ENCODE results near the gene KIF16B.
A peak's percentile ranks its signal among the peaks of the same experiment; 100 is the strongest.
"Not testable (repeated sequence)": the region's sequence is repeated elsewhere in the genome, so short reads cannot be mapped to it uniquely, and the experiment has no call there.

The KIF16B gene, protein sequence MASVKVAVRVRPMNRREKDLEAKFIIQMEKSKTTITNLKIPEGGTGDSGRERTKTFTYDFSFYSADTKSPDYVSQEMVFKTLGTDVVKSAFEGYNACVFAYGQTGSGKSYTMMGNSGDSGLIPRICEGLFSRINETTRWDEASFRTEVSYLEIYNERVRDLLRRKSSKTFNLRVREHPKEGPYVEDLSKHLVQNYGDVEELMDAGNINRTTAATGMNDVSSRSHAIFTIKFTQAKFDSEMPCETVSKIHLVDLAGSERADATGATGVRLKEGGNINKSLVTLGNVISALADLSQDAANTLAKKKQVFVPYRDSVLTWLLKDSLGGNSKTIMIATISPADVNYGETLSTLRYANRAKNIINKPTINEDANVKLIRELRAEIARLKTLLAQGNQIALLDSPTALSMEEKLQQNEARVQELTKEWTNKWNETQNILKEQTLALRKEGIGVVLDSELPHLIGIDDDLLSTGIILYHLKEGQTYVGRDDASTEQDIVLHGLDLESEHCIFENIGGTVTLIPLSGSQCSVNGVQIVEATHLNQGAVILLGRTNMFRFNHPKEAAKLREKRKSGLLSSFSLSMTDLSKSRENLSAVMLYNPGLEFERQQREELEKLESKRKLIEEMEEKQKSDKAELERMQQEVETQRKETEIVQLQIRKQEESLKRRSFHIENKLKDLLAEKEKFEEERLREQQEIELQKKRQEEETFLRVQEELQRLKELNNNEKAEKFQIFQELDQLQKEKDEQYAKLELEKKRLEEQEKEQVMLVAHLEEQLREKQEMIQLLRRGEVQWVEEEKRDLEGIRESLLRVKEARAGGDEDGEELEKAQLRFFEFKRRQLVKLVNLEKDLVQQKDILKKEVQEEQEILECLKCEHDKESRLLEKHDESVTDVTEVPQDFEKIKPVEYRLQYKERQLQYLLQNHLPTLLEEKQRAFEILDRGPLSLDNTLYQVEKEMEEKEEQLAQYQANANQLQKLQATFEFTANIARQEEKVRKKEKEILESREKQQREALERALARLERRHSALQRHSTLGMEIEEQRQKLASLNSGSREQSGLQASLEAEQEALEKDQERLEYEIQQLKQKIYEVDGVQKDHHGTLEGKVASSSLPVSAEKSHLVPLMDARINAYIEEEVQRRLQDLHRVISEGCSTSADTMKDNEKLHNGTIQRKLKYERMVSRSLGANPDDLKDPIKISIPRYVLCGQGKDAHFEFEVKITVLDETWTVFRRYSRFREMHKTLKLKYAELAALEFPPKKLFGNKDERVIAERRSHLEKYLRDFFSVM (N-terminal part only)

DNA sequence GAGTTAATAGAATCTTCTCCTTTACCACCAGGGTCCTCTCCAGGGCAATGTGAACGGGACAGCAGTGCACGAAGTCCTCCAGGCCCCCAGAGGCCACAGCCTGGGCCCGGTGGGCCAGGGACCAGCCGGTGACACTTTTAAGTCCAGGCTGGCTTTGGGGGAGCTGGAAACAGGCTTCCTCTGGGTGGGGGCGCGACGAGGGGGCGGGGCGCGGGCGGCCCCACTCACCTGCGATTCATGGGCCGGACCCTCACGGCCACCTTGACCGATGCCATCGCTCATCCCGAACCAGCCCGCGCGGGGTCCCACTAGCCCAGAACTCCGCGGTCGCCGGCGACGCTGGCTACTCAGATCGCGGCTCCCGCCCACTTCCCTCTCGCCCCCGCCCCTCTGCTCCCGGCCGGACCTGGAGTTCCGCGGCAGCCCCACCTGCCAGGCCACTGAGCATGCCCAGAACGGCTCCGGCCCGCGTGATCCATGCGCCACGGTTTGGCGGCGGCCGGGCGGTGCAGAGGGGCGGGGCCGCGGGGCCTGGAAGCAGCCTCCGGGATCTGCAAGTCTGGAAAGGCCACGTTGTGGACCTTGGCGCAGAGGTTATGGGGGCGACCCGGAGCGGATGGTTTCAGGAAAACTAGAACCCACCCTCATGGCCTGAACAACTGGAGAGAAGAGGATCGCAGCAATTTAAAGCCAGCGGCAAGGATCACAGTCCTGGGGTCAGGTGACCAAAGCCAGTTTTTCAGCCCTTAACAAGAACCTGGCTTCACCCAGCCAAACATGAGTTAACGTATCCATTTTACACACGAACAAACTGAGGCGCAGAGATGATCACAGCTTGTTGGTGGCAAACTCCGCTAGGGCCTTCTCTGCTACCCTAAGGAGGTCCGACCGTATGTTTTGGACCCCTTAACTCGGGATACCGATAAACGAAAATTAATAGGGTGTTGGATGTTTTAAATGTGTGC, at the start of gene KIF16B:
KIF16B (minus strand) TSS at position 448 of the 965 bp plus-strand sequence; CDS start at position 275, 173 bp downstream.
- DNase-seq: peak; percentile 88 to 90

DNA sequence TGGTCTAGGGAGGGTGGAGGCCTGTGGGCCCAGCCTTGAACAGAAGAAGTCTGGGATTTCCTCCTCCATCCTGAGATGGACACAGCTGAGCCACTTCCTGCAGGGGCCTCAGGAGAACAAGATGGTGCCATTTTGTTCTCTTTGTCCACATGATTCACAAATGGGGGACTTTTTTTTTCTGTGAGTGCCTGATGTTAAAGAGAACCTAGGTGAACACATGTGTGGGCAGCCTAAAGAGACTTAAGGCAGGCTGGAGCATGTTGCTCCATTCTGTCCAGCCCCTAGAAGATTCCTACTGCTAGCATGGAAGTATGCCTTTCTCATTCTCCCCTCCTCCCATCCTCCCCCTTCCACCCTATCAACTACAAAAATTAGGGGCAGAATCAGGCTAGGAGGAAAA, 49.3 kb upstream of the KIF16B start:
- DNase-seq: no peak

DNA sequence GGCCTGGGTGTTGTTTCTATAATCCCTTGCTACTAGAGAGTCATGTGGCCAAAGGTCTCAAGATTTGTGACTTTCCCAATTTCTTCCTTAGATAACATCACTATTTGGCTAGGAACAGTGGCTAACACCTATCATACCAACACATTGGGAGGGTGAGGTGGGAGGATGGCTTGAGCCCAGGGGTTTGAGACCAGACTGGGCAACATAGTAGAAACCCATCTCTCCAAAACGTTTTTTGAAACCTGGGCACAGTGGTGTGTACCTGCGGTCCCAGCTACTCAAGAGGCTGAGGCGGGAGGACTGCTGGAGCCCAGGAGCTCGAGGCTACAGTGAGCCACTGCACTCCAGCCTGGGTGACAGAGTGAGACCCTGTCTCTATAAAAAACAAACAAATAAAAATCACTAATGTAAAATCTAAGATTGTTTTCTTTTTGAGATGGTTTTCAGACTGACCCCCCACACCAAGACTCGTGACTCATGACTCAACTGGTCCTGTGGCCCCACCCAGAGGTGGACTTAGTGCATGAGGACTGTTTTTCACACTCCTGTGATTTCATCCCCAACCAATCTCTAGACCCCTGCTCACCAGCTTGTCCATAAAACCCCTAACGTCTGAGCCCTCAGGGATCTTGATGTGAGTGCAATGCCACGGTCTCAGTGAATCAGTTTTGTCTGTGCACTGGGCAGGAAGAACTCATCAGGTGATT, 48.3 kb upstream of the KIF16B start:
- no peak for DNase-seq

DNA sequence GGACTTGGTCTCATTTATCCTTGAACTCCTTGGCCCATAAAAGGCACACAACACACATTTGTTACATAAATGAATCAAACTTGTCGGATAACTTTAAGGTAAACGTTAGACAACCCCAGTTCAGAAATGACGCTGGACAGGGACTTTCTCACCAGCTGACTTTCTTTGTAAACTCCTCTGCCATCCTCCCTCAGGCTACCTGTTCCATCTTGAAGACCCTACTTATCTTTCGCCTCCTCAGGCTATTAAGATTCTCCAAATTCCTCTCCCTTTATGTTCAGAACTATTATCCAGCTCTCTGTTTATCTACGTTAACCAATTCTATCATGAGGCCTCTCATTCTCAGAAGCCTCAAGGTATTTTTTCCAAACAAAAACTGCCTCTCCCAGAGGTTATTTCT, 47.7 kb upstream of the KIF16B start:
- DNase-seq: no peak

DNA sequence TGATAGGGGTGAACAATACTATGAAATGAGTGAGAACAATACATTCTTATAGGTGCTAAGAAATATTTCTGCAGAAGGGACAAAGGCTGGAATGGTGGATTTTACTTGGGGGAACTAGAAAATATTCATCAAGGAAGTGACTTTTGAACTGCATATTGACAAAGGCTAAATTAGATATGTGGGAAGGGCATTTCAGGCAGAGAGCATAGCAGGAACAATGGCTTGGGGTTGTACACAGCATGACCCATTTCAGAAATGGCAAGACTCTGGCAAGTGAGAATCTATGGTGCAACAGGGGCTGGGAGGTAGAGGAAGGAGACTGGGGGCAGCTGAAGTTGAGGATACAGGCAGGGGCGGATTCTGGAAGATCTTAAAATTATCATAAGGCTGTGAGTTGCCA, 46.7 kb upstream of the KIF16B start:
- DNase-seq: no peak

DNA sequence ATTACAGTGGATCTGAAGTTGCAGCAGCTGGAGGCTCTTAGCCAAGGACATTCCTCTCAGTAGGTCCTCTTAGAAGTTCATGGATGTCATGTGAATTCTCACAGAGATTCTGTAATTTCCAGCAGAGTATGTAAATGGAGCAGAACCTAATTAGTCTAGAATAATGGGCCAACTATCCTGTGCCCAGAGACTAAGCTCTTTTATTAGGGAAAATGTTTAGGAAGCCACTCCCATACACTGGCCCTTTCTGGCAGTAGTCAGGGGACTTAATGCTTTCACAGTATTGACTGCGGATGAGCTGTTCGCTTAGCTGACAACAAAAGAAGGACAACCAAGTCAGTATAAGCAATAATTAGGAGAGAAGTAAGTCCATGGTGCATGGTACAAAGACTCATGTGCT, 43.8 kb upstream of the KIF16B start:
- DNase-seq: no peak

DNA sequence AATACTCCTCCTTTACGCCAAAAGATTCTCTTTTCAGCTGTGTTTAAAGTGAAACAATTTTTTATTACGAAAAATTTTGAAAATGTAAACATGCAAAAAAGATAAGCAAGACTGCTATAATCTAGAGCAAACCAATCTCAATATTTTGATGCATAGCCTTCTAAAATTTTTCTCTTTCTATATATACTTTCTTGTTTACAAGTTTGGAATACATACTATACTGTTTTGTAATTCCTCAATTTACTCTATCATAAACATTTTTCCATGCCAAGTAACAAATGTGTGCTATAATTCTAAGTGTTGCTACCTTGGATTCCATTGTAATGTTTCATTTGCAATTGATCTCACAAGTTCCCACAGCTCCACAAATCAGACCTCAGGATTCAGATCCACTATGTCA, 43.1 kb upstream of the KIF16B start:
- no peak for DNase-seq

DNA sequence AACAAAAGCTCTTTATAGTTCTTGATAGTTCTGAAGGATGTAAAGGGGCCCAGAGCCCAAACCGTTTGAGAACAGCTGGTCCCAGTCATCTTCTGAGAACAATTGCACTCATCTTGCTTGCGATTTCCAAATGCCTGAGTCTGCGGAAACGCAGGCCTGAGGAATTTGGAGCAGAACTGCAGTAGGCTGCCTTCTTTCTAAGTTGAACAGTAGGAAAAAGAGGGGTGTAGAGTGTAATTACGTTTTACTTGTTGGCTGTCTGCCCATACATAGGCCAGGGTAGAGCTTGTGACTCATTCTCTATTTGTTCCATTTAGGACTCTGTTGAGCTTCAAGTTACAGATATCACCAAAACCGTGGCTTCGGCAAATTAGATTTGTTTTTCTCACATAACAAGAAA, 42.0 kb upstream of the KIF16B start:
- DNase-seq: no peak

DNA sequence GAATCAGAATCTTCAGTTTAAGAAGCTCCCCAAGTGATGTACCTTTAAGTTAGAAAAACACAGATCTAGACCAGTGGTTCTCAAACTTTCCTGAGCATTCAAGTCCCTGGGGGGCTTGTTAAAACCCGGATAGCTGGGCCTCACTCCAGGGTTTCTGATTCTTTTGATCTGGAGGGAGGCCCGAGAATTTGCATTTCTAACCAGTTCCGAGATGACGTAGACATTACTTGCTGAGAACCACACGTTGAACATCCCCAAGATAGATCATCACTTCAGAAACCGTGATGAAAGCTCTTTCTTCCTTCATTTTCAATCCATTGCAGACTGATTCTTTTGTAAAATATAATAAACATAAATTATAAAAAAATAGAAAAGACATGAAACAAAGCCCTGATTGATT, 40.7 kb upstream of the KIF16B start:
- DNase-seq: no peak

DNA sequence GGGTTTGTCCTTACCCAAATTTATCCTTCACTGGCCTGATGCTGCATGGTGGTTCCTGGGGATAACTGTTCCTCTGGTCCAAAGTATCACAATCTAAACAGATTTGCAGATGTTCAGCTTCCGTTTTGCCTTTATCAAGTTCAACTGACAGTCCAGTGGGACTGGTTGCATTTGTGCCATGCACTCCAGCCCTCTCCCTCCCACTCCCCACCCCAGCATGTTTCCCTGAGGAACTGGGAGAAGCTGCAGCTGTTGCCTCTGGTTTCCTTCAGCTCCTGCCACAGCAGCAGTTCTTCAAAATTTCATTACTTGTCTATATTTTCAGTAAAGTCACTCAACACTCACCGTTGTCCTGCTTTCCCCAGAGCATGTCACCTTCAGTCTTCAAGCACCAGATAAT, 39.5 kb upstream of the KIF16B start:
- DNase-seq: no peak

DNA sequence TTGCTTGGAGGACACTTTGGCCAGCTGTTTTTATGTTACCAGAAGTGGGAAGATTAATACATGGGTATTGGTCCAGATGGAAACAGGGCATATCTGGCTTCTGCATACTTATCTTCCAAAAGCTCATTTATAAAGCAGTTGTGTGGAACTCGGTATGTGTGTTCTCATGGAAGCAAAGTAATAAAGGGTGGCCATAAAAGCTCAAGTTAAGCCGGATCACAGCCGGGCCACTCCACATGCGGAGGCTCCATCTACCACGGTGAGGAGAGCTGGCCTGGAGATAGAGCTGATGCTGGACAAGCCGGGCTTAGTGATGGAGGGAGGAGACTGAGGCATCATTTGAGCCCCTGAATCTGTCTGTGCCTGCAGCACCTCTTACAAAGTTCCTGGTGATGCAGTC, 38.6 kb upstream of the KIF16B start:
- DNase-seq: no peak

DNA sequence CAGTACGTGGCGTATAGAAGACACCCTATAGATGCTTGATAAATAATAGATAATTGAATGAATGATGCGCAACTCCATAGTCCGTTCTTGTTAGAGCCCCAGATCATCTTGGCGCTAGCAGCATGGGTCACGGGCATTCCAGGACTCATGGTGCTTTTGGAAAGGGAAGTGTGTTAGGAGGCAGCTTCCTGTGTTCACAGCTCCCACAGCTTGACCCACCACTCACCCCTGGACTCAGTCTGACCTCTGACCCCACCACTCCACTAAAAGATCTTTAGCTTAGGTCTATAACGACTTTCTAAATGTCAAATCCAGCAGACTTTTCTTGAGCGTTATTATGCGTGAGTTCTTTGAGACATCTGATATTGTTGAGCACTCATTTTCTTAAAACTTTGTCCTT, 35.8 kb upstream of the KIF16B start:
- DNase-seq: no peak

DNA sequence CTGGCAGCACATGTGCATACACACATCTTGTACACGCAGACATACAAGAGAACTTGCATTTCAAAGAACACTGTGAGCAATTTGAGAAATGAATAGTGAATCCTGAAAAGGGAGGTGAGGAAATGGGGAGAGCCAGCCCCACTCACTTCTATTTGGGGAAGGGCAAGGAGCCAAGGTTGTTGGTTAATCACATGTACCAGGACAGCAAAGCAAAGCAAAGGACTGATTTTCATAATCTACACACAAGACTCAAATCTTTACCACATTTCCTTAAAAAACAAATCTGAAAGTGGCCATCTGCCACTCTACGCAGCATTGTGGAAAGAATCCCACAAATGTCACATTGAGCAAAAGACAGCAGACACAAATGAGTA, 35.0 kb upstream of the KIF16B start:
- DNase-seq: no peak

DNA sequence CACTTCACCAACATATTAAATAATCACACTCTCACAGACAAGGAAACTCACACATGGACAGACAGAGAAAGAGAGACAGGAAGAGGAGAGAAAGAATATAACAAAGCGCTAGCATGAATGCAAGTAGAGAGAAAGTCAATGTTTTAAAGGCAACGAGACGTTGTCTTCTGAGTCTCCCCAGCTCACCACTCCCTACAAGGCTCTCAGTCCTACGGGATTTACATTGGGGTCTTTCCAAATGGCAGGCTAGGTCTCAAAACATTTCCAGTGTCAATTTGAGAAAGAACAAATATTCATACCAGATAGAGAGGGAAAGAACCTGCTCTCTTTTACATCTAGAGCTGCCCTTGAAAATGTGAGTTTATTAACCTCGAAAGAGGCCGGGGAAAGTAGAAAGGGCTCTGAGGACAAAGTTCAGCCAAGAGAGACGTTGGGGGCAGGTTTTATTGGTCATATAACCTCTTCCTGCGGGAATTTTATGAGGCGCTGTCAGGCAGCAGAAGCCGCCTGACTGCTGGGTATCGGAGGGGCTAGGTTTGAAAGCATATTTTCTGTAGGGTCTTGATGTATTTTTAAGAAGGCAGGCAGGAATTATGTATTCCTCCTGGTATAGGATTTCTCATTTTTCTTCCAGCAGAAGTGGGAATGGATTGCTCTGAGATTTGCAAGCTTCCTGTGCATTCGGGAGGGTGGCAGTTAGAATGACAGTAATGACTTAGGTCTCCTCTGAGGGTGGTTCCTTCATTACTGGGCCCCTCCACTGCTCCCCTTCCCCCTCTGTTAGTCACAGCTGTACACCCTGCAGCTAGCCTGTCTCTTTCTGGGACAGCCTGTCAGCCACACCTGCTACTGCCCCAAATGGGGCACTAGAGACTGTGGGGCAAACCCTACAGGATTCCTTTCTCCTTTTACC, 34.4 kb upstream of the KIF16B start:
- DNase-seq: no peak

DNA sequence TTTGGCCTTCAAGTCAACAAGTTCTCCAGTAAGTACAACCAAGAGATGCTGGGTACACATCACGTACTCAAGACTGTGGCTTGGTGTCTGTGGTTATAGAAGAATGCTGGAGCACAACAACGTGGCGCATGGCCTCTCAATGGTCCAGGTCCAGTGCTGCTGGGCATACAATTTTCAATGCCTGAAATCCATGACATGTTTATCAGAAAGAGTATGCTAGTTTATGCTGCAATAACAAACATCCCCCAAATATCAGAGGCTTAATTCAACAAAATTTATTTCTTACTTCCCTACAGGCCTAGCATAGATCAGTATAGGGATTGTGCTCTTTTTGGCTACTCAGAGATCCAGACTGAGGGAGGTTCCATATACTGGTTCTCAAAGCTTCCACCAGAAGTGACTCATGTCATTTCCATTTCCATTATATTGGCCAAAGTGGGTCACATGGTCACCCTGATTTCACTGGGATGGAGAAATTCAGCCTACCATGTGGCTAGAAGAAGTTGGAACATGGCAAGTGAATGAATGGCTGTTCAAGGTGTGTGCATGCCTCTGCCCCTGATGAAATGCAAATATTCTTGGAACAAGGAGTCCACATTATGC, 33.3 kb upstream of the KIF16B start:
- DNase-seq: no peak

DNA sequence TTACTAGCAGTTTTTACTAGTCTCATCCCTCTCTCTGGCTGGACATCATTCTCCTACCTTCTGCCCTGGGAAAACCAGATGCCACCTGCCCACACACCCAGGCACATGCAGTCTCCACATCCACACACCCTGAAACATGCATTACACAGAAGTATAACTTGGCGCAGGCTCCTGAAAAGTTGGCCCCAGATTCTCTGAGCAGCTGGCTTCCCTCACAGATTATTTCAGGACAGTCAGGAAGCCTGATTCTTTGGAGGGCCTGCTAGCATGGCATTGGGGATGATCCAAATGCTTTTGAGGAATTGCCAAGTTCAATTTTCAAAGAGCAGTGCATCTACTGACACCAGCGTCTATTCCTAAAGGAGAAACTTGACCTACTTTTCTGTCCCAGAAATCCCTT, 27.8 kb upstream of the KIF16B start:
- no peak for DNase-seq

DNA sequence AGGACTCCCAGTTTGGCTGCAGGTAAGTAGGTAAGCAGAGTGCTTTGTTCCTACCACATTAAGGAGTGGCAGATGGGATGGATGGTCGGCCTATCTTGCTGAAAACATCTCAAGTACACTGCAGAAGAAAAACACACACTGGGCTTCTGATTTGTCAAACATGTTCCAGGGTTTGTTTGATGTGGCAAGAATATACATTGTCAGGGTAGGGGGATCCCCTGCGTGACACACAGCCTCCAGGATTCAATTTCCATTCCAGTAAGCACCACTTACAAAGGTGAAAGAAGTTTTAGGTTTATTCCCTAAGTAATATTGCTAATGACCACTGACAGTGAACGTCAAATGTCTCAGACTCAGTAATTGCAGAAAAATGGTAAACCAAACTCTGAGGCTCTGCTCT, 26.0 kb upstream of the KIF16B start:
- peak; percentile 10 to 17 for DNase-seq

DNA sequence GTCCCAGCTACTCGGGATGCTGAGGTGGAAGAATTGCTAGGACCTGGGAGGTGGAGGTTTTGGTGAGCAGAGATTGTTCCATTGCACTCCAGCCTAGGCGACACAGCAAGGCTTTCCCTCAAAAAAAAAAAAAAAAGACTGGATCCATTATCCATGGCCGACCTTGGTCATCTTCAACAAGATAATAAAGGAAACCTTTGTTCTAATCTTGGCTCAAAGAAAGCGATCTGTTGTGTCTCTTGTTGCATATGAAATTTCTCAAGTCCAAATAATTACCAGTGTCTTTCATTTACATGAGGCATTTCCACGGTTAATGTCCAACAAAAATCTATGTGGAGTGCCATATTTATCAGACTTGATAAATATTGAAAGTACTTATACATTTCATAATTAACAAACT, 23.7 kb upstream of the KIF16B start:
- DNase-seq: no peak

DNA sequence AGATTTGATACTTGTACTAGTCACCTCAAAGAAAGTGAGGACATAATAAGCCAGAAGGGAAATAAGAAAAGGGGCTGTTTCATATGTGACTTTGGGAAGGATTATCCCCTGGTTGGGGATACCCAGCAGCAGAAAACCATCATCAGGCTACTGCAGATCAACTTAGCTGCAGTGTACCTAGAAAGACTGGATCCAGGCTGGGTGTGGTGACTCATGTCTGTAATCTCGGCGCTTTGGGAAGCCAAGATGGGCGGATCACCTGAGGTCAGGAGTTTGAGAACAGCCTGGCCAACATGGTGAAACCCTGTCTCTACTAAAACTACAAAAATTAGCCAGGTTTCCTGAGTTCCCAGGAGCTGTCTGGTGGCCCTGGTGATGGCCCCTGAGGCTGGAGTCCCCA, 23.2 kb upstream of the KIF16B start:
- not testable (repeated sequence) for DNase-seq

DNA sequence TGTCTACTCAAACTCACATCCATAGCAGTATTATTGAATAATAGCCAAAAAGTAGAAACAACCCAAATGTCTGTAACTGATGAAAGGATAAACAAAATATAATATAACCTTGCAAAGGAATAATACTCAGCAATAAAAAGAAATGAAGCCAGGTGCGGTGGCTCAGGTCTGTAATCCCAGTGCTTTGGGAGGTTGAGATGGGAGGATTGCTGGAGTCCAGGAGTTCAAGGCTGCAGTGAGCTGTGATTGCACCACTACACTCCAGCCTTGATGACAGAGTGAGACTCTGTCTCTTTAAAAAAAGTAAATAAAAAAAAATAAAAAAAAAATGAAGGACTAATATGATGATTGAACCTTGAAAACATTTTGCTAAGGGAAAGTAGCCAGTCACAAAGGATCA, 22.1 kb upstream of the KIF16B start:
- DNase-seq: no peak
